HepG2 (cell line): Measurements from ENCODE around the gene JTB. TPM values are rescaled to one million over a fixed set of nuclear protein-coding genes. Genes with fewer than 3 reads are reported as not detected.

ENCODE experiments used
- DR1 ChIP-seq: sonication (generic); formaldehyde crosslinking; IDR thresholded peaks from 2 replicates; pipeline ENCODE4 v1.8.0; 2021; ENCODE audit warnings: mild to moderate bottlenecking, missing genetic modification reagents, inconsistent platforms
- HCFC1 ChIP-seq: fragments of 150-350 bp; IDR thresholded peaks from 2 replicates; pipeline ENCODE4 v1.6.1; 2014; ENCODE audit warnings: low read depth, low read length
- IRF1 ChIP-seq: sonication (generic); formaldehyde crosslinking; IDR thresholded peaks from 2 replicates; pipeline ENCODE4 v1.4.0; 2020; ENCODE audit warnings: low read depth, mild to moderate bottlenecking, missing genetic modification reagents
- JARID2 ChIP-seq: sonication (generic); formaldehyde crosslinking; IDR thresholded peaks from 2 replicates; pipeline ENCODE4 v1.8.1; 2023; ENCODE audit warnings: missing genetic modification reagents, inconsistent platforms; ENCODE audit not compliant: insufficient replicate concordance
- KAT2B ChIP-seq: fragments of 150-350 bp; IDR thresholded peaks from 2 replicates; pipeline ENCODE4 v1.6.1; 2014; ENCODE audit warnings: low read depth, low read length, borderline replicate concordance
- MIXL1 ChIP-seq: IDR thresholded peaks from 2 replicates; pipeline ENCODE4 v1.6.1; 2016
- NCOA1 ChIP-seq: sonication (generic); formaldehyde crosslinking; IDR thresholded peaks from 2 replicates; pipeline ENCODE4 v1.9.0; 2021; ENCODE audit warnings: missing genetic modification reagents
- RFX5 ChIP-seq: IDR thresholded peaks from 2 replicates; pipeline ENCODE4 v1.6.1; 2011; ENCODE audit warnings: low read depth, low read length, improper control_type of control experiment
- SMC3 ChIP-seq: IDR thresholded peaks from 2 replicates; pipeline ENCODE4 v1.6.1; 2011; ENCODE audit warnings: low read length, improper control_type of control experiment
- SRY ChIP-seq: sonication (generic); formaldehyde crosslinking; IDR thresholded peaks from 2 replicates; pipeline ENCODE4 v1.8.0; 2022; ENCODE audit warnings: mild to moderate bottlenecking, missing genetic modification reagents
- STAG1 ChIP-seq: sonication (generic); formaldehyde crosslinking; IDR thresholded peaks from 2 replicates; pipeline ENCODE4 v1.4.0; 2020; ENCODE audit warnings: missing genetic modification reagents
- STAT6 ChIP-seq: sonication (generic); formaldehyde crosslinking; IDR thresholded peaks from 2 replicates; pipeline ENCODE4 v1.4.0; 2020; ENCODE audit warnings: missing genetic modification reagents, mild to moderate bottlenecking, borderline replicate concordance
- TEAD3 ChIP-seq: optimal IDR thresholded peaks from 2 replicates; pipeline ENCODE3; 2016; ENCODE audit warnings: borderline replicate concordance
- ZKSCAN5 ChIP-seq: sonication (generic); formaldehyde crosslinking; IDR thresholded peaks from 2 replicates; pipeline ENCODE4 v1.5.1; 2020; ENCODE audit warnings: mild to moderate bottlenecking, missing genetic modification reagents
- ZNF687 ChIP-seq: sonication (generic); formaldehyde crosslinking; IDR thresholded peaks from 2 replicates; pipeline ENCODE4 v1.5.1; 2020; ENCODE audit warnings: mild to moderate bottlenecking, missing genetic modification reagents, moderate library complexity
- ZSCAN5A ChIP-seq: sonication (generic); formaldehyde crosslinking; IDR thresholded peaks from 2 replicates; pipeline ENCODE4 v1.8.0; 2022; ENCODE audit warnings: mild to moderate bottlenecking, missing genetic modification reagents, borderline replicate concordance
- polyA plus RNA-seq, 8 experiments: library from polyadenylated mRNA; depleted of rRNA in 3 of 8; stranded (reverse) in 7 of 8; unstranded in 1 of 8; fragments of >200 nt; fragmentation: Illumina TruSeq in 4 of 8; extraction: Trizol in 4 of 8; gene quantifications; 2 replicates each; pipeline versions ENCODE4 v1.2.1 to v1.2.3, GENCODE V29; 2011 to 2016; ENCODE audit warnings: low read depth in 4 of 8, missing spikeins in 1 of 8, mixed read lengths in 1 of 8; ENCODE audit not compliant: insufficient read depth in 1 of 8
- total RNA-seq, 5 experiments: library from RNA; depleted of rRNA; stranded (reverse); fragments of >200 nt; fragmentation: Illumina TruSeq; extraction: Trizol; gene quantifications; 2 replicates each; pipeline ENCODE4 v1.2.3, GENCODE V29; 2016; ENCODE audit warnings: low read depth in 1 of 5
- TF ChIP-seq, protein P1 (sequence below): sonication (generic); formaldehyde crosslinking; IDR thresholded peaks from 2 replicates; pipeline ENCODE4 v1.4.0; 2020; ENCODE audit warnings: missing genetic modification reagents, borderline replicate concordance

The JTB gene
- total and polyA plus RNA-seq, 2 of the 13 experiments (the other 11 are each of a cell fraction or from before 2014, with no cell fraction given), result 96.7 to 99.2 TPM

DNA sequence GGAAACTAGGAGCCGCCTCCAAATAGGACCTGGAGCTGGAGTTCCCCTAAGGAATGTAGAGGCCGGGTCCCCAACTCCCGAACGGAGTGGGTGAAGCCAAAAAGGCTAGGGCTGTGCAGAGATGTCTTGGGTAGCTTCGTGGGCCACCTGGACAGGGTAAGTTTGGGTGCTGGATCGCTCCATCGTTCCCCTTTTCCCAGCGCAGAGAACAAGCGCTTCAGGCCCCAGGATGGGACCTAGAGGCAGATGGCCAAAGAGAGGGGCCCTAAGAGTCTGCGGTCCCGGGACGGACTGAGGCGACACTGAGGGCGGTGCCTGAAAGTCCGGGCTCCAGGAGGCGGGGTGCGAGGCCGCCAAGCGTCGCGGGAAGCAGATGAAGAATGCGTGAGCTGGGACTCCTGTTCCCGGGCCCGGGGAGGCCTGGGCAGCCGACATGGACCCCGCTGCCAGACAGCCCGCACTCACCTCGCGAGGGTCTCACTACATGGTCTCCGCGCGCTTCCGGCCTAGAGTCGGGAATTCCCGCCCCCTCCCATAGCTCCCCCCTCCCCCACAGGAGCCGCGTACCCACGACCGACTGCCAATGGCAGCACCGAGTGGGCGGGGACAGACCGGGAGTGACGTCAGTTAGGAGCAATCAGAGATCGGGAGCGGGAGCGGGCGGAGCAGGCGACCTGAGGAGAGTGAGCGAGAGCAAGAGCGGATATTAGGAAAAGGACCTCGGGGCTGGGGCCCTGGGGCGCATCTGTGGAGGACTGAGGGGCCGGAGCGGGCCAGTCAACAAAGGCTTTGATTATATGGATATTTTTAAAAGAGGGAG lies 14.2 kb downstream of the JTB start, which contains the start of gene SLC39A1 (continued):
- TF ChIP-seq HCFC1 (no peak), RFX5 (0 out of 2 replicates have a peak, but pooled peaks have one; percentile 31), TEAD3 (CRISPR knock-in tag) (no peak), STAG1 (CRISPR knock-in tag) (no peak), SMC3 (no peak), ZSCAN5A (CRISPR knock-in tag) (no peak), JARID2 (CRISPR knock-in tag) (no peak), ZNF687 (peak; percentile 71), STAT6 (CRISPR knock-in tag) (no peak; the same call in 1 of the 2 replicates), NCOA1 (peak; percentile 83; the same call in 1 of the 2 replicates), ZKSCAN5 (CRISPR knock-in tag) (no peak), SRY (CRISPR knock-in tag) (0 out of 2 replicates have a peak, but pooled peaks have one; percentile 39), KAT2B (no peak), IRF1 (no peak), MIXL1 (CRISPR knock-in tag) (no peak), DR1 (CRISPR knock-in tag) (peak; percentile 76; the same call in 1 of the 2 replicates)
- TF ChIP-seq, protein P1, sequence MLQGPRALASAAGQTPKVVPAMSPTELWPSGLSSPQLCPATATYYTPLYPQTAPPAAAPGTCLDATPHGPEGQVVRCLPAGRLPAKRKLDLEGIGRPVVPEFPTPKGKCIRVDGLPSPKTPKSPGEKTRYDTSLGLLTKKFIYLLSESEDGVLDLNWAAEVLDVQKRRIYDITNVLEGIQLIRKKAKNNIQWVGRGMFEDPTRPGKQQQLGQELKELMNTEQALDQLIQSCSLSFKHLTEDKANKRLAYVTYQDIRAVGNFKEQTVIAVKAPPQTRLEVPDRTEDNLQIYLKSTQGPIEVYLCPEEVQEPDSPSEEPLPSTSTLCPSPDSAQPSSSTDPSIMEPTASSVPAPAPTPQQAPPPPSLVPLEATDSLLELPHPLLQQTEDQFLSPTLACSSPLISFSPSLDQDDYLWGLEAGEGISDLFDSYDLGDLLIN, result no peak
